Measurements from ENCODE around the gene CIT.
"Not testable (repeated sequence)": the region's sequence is repeated elsewhere in the genome, so short reads cannot be mapped to it uniquely, and the experiment has no call there.

Gene CIT

GRCh38 chr12:119729871-119730270 is 147.2 kb downstream of the CIT start:
- DNase-seq = no peak

- DNase-seq = no peak
Observed at GRCh38 chr12:119728444-119728745, 148.7 kb downstream of the CIT start.

- DNase-seq = no peak
Observed at GRCh38 chr12:119727600-119728443, 149.3 kb downstream of the CIT start.

GRCh38 chr12:119725523-119725922 is 151.6 kb downstream of the CIT start:
- DNase-seq = no peak

- no peak for DNase-seq
Observed at GRCh38 chr12:119721306-119721705, 155.8 kb downstream of the CIT start.

- DNase-seq = no peak
Observed at GRCh38 chr12:119720349-119720748, 156.8 kb downstream of the CIT start.

GRCh38 chr12:119718141-119718540 is 159.0 kb downstream of the CIT start:
- DNase-seq = no peak

- DNase-seq = no peak
Observed at GRCh38 chr12:119715268-119715620, 161.9 kb downstream of the CIT start.

- DNase-seq = no peak
Observed at GRCh38 chr12:119714614-119715267, 162.4 kb downstream of the CIT start.

GRCh38 chr12:119713551-119714031 is 163.5 kb downstream of the CIT start:
- no peak for DNase-seq

GRCh38 chr12:119712721-119713120 is 164.4 kb downstream of the CIT start:
- DNase-seq = no peak

GRCh38 chr12:119711693-119712092 is 165.4 kb downstream of the CIT start:
- no peak for DNase-seq

- no peak for DNase-seq
Observed at GRCh38 chr12:119710965-119711551, 166.1 kb downstream of the CIT start.

GRCh38 chr12:119710374-119710964 is 166.7 kb downstream of the CIT start:
- no peak for DNase-seq

GRCh38 chr12:119706427-119706826 is 170.7 kb downstream of the CIT start:
- not testable (repeated sequence) for DNase-seq

GRCh38 chr12:119705182-119705581 is 171.9 kb downstream of the CIT start:
- DNase-seq = no peak

- no peak for DNase-seq
Observed at GRCh38 chr12:119704065-119704747, 172.9 kb downstream of the CIT start.

- no peak for DNase-seq
Observed at GRCh38 chr12:119700078-119700477, 177.0 kb downstream of the CIT start.

GRCh38 chr12:119699199-119699760 is 177.8 kb downstream of the CIT start:
- no peak for DNase-seq

- DNase-seq = no peak
Observed at GRCh38 chr12:119696943-119697342, 180.2 kb downstream of the CIT start.

GRCh38 chr12:119695034-119695433 is 182.1 kb downstream of the CIT start:
- DNase-seq = no peak

GRCh38 chr12:119694111-119694510 is 183.0 kb downstream of the CIT start:
- DNase-seq = no peak

- DNase-seq = no peak
Observed at GRCh38 chr12:119693511-119693910, 183.6 kb downstream of the CIT start.

All from effector CD4-positive, alpha-beta T cell (primary cell).